ENCODE results near the gene COCH. TPM values are rescaled to one million over a fixed set of nuclear protein-coding genes. Genes with fewer than 3 reads are reported as not detected.

The COCH gene
- total RNA-seq, 3 donors from 2014 or later = 0.89 to 1.6 (median 1.4) TPM

DNA sequence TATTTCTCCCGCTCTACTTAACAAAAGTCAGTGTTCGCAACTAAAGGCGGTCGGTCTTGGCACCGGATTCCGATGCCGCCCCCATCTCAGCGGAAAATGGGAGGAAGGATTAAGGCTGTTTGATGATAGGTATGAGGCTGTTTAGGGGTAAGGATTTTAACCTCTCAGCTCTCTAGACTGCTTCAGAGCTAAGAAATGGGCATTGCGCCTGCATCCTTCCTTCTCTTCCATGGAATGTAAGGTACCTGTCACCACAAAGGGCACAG lies 1.4 kb downstream of the COCH start:
- DNase-seq (no peak), ATAC-seq (no peak)
- Histone ChIP-seq H3K4me3 (no peak overlapping the region), H3K4me1 (ENCODE audit: low read depth) (peaks cover 14% of the 10 kb centered on the region), H3K36me3 (ENCODE audit: low read depth) (no peaks in the 10 kb centered on the region), H3K9me3 (no peaks in the 10 kb centered on the region)
- intact Hi-C loops (cut with DNase I, micrococcal nuclease) = no loop called here
- no peak for TF ChIP-seq CTCF (IDR thresholded peaks at IDR 0.05)

DNA sequence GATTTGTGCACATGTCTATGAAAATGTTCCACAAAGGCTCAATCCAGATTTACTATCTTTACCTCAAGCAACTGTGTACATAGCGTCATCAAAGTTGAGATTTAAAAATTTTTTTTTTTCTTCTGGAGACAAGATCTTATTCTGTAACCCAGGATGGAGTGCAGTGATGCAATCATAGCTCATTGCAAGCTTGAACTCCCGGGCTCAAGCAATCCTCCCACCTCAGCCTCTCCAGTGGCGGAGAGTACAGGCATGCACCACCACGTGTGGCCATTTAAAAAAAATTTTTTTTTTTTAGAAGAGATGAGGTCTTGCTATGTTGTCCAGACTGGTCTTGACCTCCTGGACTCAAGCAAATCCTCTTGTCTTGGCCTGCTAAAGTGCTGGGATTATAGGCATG lies 2.3 kb downstream of the COCH start:
- no peak for TF ChIP-seq CTCF (IDR thresholded peaks at IDR 0.05)
- no peak for ATAC-seq
- Histone ChIP-seq H3K9me3 (no peaks in the 10 kb centered on the region), H3K4me1 (ENCODE audit: low read depth) (peaks cover 14% of the 10 kb centered on the region), H3K4me3 (no peak overlapping the region), H3K36me3 (ENCODE audit: low read depth) (no peaks in the 10 kb centered on the region)
- intact Hi-C loops (cut with DNase I, micrococcal nuclease) = no loop called here
- DNase-seq = no peak

DNA sequence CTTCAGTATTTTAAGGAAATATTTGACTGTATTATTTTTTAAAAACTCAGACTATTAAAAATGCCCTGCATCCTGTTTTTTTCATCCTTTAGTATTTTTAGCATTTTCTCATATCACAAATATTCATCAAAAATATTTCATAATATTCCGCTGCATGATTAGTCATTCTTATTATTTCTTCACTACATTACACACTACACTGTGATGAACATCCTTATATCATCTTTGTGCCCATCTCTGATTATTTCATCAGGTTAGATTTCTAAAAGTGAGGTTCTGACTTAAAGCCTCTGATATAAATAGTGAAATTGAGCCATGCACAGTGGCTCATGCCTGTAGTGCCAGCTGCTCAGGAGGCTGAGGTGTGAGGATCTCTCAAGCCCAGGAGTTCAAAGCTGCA lies 8.1 kb downstream of the COCH start:
- Histone ChIP-seq H3K9me3 (no peaks in the 10 kb centered on the region), H3K36me3 (ENCODE audit: low read depth) (no peaks in the 10 kb centered on the region), H3K4me3 (no peak overlapping the region), H3K4me1 (ENCODE audit: low read depth) (no peaks in the 10 kb centered on the region)
- intact Hi-C loops (cut with DNase I, micrococcal nuclease) = no loop called here
- ATAC-seq (no peak), DNase-seq (no peak)
- TF ChIP-seq CTCF (IDR thresholded peaks at IDR 0.05) = no peak

- no peaks in the 10 kb centered on the region for H3K4me1 ChIP-seq (ENCODE audit: low read depth)
- H3K9me3 ChIP-seq = no peaks in the 10 kb centered on the region
- ATAC-seq (no peak), DNase-seq (no peak)
- no peaks in the 10 kb centered on the region for H3K36me3 ChIP-seq (ENCODE audit: low read depth)
- intact Hi-C loops (cut with DNase I, micrococcal nuclease) = no loop called here
- TF ChIP-seq CTCF (IDR thresholded peaks at IDR 0.05) = no peak
- no peak overlapping the region for H3K4me3 ChIP-seq
Measured at GRCh38 chr14:30883508-30884294, 9.3 kb downstream of the COCH start.

DNA sequence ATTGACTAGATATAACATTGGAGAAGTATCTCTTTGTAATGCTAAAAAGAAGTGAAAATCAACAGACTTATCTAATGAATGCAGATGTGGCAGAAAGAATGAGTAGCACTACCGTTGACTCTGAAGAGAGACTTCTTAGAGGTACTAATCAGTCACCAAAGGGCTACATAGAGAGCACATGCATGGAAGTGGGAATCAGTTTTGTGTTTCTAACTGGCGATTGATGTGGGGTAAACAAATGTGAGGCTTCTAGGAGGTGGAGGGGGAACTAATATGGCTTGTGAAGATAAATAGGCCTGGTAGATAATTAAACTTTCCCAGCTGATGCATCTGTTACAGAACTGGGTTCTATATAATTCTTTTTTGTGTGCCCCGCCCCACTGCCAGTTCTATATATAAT lies 10.5 kb downstream of the COCH start:
- TF ChIP-seq CTCF (IDR thresholded peaks at IDR 0.05) = no peak
- DNase-seq = no peak
- Histone ChIP-seq H3K9me3 (no peaks in the 10 kb centered on the region), H3K4me3 (no peak overlapping the region), H3K4me1 (ENCODE audit: low read depth) (no peaks in the 10 kb centered on the region), H3K36me3 (ENCODE audit: low read depth) (no peaks in the 10 kb centered on the region)
- no peak for ATAC-seq
- intact Hi-C loops (cut with DNase I, micrococcal nuclease) = no loop called here

All from mucosa of descending colon (tissue), 3 donors.